Measurements from ENCODE around the gene PRKCA. TPM values are rescaled to one million over a fixed set of nuclear protein-coding genes. Genes with fewer than 3 reads are reported as not detected.

PRKCA gene
- total RNA-seq, 1 experiment from 2014 or later = 26.8 TPM

- no peak for DNase-seq (ENCODE audit: low read depth)
Observed at GRCh38 chr17:66571745-66572144, 269.3 kb downstream of the PRKCA start.

DNA sequence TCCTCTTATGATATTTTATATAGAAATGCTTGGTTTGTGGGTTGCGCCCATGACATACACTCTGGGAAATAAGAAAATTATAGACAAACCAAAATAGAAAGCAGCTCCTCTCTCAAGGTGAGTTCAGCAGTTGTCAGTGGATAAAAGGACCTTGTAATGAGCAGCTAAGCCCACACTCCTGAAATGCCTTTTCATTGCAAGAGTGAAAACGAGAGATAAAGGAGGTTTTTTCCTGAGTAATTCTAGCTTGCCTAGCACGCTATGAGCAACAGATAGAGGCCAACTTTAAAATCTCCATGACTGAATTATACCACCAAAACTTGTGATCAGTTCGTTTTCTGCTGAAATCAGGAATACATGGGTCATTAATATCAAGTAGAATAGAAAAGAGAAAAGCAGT lies 270.7 kb downstream of the PRKCA start:
- no peak for DNase-seq (ENCODE audit: low read depth)

DNA sequence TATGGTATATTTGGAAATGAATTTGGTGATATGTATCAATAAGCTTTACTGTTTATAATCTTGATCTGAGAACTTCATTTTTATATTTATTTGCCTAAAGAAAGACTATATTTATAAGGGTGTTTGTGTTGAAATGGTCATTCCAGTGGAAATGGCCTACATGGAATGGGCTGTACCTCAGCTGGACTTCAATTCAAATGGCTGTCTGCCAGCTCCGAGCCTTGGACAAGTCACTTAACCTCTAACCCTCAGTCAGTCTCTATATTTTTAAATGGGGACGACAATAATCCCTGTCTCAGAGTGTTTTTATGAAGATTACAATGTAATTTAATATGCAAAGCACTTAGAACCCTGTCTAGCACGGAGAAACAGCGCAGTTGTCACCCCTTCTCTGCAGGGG lies 271.7 kb downstream of the PRKCA start:
- DNase-seq (ENCODE audit: low read depth) = no peak

DNA sequence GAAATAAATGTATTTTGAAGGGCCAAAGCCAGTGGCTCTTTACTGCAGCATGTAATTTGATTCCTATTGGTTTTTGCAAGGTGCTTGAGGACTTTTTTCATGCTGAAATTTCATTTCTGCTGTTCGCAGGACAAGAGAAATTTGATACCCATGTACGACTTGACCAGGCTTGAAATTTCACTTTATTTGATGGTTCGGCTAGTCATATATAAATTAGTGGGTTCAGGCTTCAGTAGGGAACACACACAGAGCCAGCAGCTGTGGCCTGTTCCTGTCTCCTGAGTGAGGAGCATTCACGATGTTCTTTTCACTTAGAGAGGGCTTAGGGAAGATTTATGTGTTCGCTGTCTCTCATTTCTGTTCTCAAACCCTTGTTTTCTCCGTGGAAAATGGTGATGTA lies 274.1 kb downstream of the PRKCA start:
- no peak for DNase-seq (ENCODE audit: low read depth)

GRCh38 chr17:66577041-66577440 lies 274.6 kb downstream of the PRKCA start:
- DNase-seq (ENCODE audit: low read depth) = no peak

DNA sequence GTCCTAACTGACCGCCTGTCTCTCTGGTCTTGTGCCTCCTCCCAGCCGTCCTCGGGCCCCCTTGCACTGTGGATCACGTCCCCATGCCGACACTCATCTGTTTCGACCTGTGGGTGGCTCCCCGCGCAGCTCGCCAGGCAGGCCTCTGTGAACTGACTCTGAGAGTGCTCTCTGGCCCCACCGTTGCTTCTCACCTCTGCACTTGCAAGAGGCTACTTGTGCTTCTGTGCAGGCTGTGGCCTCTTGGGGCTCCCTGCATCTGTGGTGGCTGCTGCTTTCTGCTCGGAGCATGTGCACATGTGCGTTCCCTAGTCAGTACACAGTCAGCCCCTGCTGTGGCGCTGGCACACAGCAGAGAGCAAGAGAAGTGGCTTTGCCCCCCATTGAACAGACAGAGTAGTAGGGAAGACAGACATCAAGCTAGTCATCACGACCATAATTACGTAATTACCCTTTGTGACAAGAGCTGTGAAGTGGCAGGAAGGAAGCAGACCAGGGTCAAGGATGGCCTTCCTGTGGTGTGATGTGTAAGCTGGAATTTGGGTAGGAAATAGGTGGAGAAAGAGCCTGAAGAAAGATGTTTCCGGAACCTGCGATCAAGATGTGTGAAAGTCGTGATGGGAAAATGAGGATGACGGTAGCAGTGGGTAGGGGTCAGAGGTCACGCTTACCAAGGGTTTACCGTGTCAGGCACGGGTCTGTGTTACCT lies 276.5 kb downstream of the PRKCA start:
- DNase-seq (ENCODE audit: low read depth) = no peak

- no peak for DNase-seq (ENCODE audit: low read depth)
Observed at GRCh38 chr17:66579556-66579955, 277.1 kb downstream of the PRKCA start.

GRCh38 chr17:66580184-66580955 lies 278.0 kb downstream of the PRKCA start:
- DNase-seq (ENCODE audit: low read depth) = peak; percentile 30

DNA sequence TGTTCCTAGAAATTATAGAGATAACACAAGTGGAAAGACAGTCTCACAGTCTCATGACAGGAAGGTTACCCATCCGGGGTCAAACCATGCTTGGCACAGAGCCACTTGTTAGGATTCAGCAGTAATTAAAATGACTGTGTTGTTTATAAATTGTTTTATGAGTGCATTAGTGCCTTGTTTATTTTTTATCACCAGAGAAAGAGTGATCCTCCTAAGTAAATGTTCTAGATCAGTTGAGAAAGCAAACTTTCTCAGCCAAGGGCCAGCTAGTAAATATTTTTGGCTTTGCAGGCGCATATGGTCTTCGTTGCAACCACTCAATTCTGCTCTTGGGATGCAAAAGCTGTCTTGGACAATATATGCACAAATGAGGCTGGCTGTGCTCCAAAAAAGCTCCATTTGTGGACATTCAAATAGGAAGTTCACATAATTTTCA lies 278.6 kb downstream of the PRKCA start:
- no peak for DNase-seq (ENCODE audit: low read depth)

DNA sequence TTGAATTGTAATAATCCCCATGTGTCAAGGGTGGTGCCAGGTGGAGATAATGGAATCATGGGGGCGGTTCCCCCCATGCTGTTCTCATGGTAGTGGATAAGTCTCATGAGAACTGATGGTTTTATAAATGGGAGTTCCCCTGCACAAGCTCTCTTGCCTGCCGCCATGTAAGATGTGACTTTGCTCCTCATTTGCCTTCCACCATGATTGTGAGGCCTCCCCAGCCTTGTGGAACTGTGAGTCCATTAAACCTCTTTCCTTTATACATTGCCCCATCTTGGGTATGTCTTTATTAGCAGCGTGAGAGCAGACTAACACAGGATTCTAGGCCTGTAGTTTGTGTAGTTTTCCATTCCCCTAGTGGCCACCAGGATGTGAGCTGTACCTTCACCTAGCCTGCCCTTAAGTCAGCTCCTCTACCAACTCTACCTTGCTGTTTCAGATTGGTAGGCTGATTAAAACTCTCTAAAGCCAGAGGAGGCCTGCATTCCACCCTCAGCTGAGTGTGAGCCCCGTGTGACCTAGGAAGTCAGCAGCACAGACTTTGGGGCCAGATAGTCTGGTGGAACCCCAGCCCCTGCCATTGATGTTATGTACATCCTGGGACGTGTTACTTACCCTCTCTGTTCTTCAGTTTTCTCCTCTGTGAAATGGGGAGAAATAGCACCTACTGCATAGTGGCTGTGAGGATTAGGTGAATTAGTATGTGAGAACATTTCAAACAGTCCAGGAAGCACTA lies 280.1 kb downstream of the PRKCA start:
- no peak for DNase-seq (ENCODE audit: low read depth)

DNA sequence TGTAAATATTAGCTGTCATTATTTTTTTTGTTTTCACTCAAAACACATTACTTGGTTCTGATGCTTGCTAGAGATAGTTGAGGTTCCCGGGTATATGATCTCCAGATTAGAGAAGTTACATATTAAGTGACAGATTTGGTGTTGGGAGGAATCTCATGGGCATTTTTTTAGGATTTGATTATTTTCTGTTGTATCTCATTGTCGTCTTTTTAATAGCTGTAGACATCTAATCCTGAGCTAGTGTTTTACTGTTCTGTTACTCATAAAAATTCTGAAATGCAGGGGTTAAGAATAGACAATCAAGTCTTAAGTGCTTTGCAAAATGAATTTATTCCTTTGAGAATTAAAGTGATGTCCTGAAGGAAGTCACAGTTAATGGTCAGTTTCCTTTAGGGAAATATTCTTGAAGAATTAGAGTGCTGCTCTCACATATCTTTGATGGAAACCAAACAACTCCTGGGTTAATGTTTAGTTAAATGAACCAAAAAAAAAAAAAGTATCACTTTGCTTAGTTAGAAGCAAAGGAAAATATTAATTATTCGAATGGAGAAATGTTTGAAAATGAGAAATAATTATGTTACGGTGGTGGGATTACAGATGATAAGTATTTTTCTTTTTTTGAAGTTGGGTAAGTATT lies 280.8 kb downstream of the PRKCA start:
- no peak for DNase-seq (ENCODE audit: low read depth)

GRCh38 chr17:66584927-66585326 lies 282.5 kb downstream of the PRKCA start:
- DNase-seq (ENCODE audit: low read depth) = no peak

GRCh38 chr17:66585472-66585871 lies 283.1 kb downstream of the PRKCA start:
- DNase-seq (ENCODE audit: low read depth) = no peak

DNA sequence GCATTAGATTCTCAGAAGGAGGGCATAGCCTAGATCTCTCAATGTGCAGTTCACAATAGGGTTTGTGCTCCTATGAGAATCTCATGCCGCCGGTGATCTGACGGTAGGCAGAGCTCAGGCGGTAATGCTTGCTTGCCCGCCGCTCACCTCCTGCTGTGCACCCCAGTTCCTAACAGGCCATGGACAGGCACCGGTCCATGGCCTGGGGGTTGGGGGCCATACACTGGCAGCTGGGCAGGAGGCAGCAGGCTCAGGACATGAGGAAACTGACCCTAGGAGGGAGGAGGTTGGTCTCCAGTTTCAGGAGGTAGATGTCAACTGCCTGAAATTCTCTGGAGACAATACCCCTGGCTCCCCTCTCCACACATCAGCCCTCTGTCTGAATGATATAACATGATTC lies 287.5 kb downstream of the PRKCA start:
- no peak for DNase-seq (ENCODE audit: low read depth)

DNA sequence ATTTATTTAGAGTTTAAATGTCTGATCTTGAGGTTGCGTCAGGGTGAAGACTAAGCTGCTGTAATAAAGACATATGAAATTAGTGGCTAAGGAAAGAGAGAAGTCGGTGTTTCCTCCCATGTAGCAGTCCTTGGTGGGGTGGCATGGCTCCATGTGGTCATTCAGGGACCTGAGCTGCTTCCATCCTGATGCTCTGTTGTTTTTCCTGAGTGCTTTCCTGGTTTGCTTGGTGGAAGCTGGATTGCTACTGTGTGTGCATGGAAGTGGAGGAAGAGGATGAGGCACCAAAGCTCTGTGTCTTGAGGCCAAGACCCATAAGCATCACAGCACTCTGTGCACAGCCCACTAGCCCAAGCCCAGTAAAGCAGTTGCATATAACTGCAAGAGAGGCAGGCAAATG lies 290.7 kb downstream of the PRKCA start:
- DNase-seq (ENCODE audit: low read depth) = no peak

GRCh38 chr17:66595893-66596292 lies 293.5 kb downstream of the PRKCA start:
- DNase-seq (ENCODE audit: low read depth) = no peak

DNA sequence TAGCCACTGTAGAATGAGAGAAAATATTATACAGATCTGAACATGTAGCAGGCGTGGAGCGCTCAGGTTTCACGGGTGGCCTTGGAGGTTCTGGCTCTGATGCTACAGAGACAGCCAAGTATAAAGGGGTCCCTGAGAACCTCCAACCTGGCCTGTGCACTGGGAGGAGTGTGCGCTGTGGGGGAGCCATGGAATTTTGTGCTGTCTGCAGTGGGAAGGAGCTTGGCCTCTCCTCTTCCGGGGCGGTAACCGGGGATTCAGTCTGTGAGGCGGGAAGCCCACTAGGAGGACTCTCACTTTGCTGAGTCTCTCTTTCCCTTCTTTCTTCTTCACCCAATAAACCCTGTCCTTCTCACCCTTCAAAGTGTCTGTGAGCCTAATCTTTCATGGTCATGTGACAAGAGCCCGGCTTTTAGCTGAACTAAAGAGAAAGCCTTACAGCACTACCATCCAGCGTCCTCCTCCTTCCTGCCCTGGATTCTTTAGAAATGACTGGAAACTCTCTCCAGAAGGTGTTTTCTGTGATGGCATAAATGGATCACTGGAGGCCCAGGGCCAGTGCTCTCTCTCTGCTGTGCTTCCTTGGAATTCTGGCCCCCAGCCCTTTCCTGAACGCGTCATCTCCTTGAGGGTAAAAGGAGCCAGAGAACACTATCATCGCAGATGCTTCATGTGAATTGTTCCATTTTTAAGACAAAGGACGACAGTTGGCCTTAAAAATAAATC lies 300.4 kb downstream of the PRKCA start:
- no peak for DNase-seq (ENCODE audit: low read depth)

- DNase-seq (ENCODE audit: low read depth) = no peak
Observed at GRCh38 chr17:66604376-66604775, 302.0 kb downstream of the PRKCA start.

DNA sequence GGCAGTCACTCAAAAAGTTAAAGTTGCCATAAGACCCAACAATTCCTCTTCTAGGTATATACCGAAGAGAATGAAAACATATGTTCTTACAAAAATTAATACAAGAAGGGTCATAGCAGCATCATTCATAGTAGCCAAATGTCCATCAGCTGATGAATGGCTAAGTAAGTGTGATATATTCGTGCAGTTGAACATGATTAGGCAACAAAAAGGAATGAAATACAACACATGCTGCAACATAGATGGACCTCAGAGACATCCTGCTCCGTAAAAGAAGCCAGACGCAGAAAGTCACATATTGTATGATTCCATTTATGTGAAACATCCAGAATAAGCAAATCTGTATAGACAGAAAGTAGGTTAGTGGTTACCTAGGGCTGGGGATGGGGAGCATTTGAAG lies 303.1 kb downstream of the PRKCA start:
- DNase-seq (ENCODE audit: low read depth) = no peak

GRCh38 chr17:66610361-66611133 lies 308.1 kb downstream of the PRKCA start:
- DNase-seq (ENCODE audit: low read depth) = peak; percentile 6

DNA sequence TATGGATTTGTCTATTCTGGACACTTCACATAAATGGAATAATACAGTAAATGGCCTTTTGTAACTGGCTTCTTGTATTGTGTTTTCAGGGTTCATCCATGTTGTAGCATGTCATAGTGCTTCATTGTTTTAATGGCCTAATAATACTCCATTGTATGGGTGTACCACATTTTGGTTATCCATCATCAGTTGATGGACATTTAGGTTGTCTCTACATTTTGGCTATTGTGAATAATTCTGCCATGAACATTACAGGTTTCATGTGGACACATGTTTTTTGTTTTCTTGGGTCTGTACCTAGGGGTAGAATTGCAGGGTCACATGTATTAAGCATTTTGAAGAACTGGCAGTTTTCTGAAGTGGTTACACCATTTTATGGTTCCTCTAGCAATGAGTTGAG lies 309.0 kb downstream of the PRKCA start:
- no peak for DNase-seq (ENCODE audit: low read depth)

All from LHCN-M2 (cell line).